PFSK-1 (cell line): ENCODE measurements around the gene TMEM150B.

Source experiments
- FOXP2 ChIP-seq: optimal IDR thresholded peaks from 2 replicates; pipeline ENCODE3; 2011; ENCODE audit warnings: borderline replicate concordance, control low read depth, inconsistent platforms; ENCODE audit not compliant: insufficient read depth; ENCODE audit errors: extremely low read length, extremely low read depth
- POLR2AphosphoS5 ChIP-seq: IDR thresholded peaks from 2 replicates; pipeline ENCODE4 v1.6.1; 2012; ENCODE audit warnings: low read depth, mild to moderate bottlenecking, control low read depth, low read length, moderate library complexity
- SIN3A ChIP-seq: IDR thresholded peaks from 2 replicates; pipeline ENCODE4 v1.6.1; 2012; ENCODE audit warnings: mild to moderate bottlenecking, low read length, moderate library complexity, borderline replicate concordance; ENCODE audit not compliant: insufficient read depth
- TAF1 ChIP-seq: IDR thresholded peaks from 2 replicates; pipeline ENCODE4 v1.6.1; 2012; ENCODE audit warnings: low read length, control low read depth, borderline replicate concordance; ENCODE audit not compliant: insufficient read depth
- TF ChIP-seq, protein P1 (sequence below), 2 experiments: IDR thresholded peaks; 2 replicates each; pipeline versions ENCODE4 v1.6.1 to v1.8.0; 2011 to 2012; ENCODE audit warnings: low read depth in 2 of 2, low read length in 2 of 2, control low read depth in 1 of 2, inconsistent platforms in 1 of 2, mild to moderate bottlenecking in 1 of 2, moderate library complexity in 1 of 2; ENCODE audit not compliant: insufficient read depth in 1 of 2

The TMEM150B gene

GRCh38 chr19:55341595-55342531 is 16.7 kb upstream of the TMEM150B start:
- no peak for TF ChIP-seq FOXP2
- TF ChIP-seq POLR2AphosphoS5, result no peak
- no peak for TF ChIP-seq SIN3A
- TF ChIP-seq, protein P1, sequence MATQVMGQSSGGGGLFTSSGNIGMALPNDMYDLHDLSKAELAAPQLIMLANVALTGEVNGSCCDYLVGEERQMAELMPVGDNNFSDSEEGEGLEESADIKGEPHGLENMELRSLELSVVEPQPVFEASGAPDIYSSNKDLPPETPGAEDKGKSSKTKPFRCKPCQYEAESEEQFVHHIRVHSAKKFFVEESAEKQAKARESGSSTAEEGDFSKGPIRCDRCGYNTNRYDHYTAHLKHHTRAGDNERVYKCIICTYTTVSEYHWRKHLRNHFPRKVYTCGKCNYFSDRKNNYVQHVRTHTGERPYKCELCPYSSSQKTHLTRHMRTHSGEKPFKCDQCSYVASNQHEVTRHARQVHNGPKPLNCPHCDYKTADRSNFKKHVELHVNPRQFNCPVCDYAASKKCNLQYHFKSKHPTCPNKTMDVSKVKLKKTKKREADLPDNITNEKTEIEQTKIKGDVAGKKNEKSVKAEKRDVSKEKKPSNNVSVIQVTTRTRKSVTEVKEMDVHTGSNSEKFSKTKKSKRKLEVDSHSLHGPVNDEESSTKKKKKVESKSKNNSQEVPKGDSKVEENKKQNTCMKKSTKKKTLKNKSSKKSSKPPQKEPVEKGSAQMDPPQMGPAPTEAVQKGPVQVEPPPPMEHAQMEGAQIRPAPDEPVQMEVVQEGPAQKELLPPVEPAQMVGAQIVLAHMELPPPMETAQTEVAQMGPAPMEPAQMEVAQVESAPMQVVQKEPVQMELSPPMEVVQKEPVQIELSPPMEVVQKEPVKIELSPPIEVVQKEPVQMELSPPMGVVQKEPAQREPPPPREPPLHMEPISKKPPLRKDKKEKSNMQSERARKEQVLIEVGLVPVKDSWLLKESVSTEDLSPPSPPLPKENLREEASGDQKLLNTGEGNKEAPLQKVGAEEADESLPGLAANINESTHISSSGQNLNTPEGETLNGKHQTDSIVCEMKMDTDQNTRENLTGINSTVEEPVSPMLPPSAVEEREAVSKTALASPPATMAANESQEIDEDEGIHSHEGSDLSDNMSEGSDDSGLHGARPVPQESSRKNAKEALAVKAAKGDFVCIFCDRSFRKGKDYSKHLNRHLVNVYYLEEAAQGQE (IDR thresholded peaks at IDR 0.05; ENCODE audit: insufficient read depth in 1 of 2, low read depth in 2 of 2, low read length in 2 of 2), result no peak
- no peak for TF ChIP-seq TAF1

DNA sequence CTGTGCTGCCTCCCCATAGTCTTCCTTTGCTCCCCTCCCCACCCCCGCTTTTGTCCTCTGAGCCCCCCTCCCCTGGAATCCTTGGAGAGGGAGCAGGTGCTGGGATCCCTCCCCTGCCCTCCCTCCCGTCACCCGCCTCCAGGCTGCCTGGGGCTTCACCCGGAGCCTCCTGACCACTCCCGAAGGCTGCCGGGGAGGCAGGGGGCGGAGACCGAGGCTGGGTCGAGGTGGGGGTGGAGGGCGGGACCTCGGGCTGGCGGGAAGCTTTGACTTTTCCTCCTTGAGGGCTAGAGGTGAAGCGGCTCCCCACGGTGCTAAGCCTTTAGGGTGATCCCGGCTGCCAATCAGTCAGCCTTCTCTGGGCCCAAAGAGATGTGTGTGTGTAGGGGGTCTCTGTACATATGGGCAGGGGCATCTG is 16.0 kb upstream of the TMEM150B start:
- no peak; the same call in 1 of the 2 replicates for TF ChIP-seq POLR2AphosphoS5
- no peak for TF ChIP-seq SIN3A
- TF ChIP-seq, protein P1 (IDR thresholded peaks at IDR 0.05; ENCODE audit: insufficient read depth in 1 of 2, low read depth in 2 of 2, low read length in 2 of 2), result no peak

GRCh38 chr19:55340784-55341147 is 15.6 kb upstream of the TMEM150B start:
- TF ChIP-seq SIN3A, result no peak
- TF ChIP-seq FOXP2, result no peak
- no peak for TF ChIP-seq POLR2AphosphoS5
- TF ChIP-seq, protein P1 (IDR thresholded peaks at IDR 0.05; ENCODE audit: insufficient read depth in 1 of 2, low read depth in 2 of 2, low read length in 2 of 2), result no peak
- TF ChIP-seq TAF1, result no peak

GRCh38 chr19:55339889-55340783 is 15.0 kb upstream of the TMEM150B start:
- no peak; the same call in 1 of the 2 replicates for TF ChIP-seq TAF1
- peak; percentile 84 for TF ChIP-seq POLR2AphosphoS5

DNA sequence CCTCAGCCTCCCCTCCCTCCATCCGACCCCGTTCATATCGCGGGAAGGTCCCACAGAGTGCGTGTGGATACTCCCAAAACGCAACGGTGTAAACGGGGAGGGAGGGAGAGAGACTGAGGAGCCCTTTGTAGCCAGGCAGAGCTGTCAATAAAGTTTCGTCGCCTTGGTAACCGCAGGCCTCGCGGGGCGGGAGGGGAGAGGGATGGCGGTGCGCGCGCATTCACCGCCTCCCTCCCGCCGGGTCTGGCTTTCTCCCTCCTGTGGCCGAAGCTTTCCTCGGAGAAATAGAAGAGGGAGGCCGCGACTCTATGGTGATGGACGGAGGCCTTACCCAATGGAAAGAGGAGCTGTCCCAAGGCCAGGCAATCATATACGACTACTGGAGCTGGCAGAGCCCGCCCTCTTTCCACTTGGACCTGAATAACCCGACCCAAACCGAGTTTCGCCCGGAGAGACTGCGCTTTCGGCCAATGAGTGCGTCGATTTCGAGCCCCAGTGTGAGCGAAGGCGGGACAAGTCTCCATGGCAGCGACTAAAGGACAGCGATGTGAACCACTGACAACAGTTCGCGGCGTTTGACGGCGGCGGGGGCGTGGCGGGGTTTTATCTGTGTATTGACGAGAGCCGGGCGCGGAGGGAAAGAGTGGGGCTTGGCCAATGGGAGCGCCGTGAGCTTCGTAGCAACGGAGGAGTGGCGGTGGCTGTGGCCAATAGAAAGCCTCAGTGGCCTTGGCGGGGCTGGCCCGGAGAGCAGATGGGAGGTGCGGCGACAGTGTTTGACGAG is 14.2 kb upstream of the TMEM150B start, which contains the start of gene KMT5C:
KMT5C (plus strand) TSS at position 772 of the 784 bp plus-strand sequence. CDS start 2,061 bp downstream, outside the sequence.
- TF ChIP-seq, protein P1 (IDR thresholded peaks at IDR 0.05; ENCODE audit: insufficient read depth in 1 of 2, low read depth in 2 of 2, low read length in 2 of 2), result no peak
- TF ChIP-seq SIN3A (peak; percentile 52; the same call in 1 of the 2 replicates), TAF1 (peak; percentile 85; the same call in 1 of the 2 replicates), FOXP2 (peak; percentile 35), POLR2AphosphoS5 (peak; percentile 5; the same call in 1 of the 2 replicates)
